ENCODE data around the gene FNBP1.

DNA sequence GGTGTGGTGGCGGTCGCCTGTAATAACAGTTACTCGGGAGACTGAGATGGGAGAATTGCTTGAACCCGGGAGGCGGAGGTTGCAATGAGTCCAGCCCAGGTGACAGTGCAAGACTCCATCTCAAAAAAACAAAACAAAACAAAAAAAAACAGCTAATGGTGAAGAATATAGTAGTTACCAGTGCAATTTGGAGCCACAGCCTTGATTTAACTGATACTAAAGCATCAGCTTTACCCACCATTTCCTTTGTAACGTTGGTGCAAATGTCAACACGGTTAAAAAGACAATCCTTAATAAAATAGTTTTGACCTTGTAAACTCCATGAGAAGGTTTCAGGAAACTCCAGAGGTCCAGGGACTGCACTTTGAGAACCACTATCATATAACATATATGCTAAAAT, 41.8 kb downstream of the FNBP1 start:
- no peak for TF ChIP-seq POLR2A (IDR thresholded peaks at IDR 0.05)
- TF ChIP-seq, protein P1, sequence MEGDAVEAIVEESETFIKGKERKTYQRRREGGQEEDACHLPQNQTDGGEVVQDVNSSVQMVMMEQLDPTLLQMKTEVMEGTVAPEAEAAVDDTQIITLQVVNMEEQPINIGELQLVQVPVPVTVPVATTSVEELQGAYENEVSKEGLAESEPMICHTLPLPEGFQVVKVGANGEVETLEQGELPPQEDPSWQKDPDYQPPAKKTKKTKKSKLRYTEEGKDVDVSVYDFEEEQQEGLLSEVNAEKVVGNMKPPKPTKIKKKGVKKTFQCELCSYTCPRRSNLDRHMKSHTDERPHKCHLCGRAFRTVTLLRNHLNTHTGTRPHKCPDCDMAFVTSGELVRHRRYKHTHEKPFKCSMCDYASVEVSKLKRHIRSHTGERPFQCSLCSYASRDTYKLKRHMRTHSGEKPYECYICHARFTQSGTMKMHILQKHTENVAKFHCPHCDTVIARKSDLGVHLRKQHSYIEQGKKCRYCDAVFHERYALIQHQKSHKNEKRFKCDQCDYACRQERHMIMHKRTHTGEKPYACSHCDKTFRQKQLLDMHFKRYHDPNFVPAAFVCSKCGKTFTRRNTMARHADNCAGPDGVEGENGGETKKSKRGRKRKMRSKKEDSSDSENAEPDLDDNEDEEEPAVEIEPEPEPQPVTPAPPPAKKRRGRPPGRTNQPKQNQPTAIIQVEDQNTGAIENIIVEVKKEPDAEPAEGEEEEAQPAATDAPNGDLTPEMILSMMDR (IDR thresholded peaks at IDR 0.05), result no peak
